ENCODE data around the gene HSD11B1. TPM values are rescaled to one million over a fixed set of nuclear protein-coding genes. Genes with fewer than 3 reads are reported as not detected.

The HSD11B1 gene
- total RNA-seq, 1 donor from 2014 or later, result not detected

GRCh38 chr1:209759829-209760359, 55.2 kb downstream of the HSD11B1 start:
- no peaks in the 10 kb centered on the region for H3K36me3 Mint-ChIP-seq (ENCODE audit: unreplicated experiment)
- no peaks in the 10 kb centered on the region for H3K27me3 Mint-ChIP-seq (ENCODE audit: unreplicated experiment)
- H3K9me3 Mint-ChIP-seq (ENCODE audit: unreplicated experiment), result peaks cover 2% of the 10 kb centered on the region
- no peak overlapping the region for H3K4me3 Mint-ChIP-seq (ENCODE audit: unreplicated experiment)
- H3K4me1 Mint-ChIP-seq (ENCODE audit: low read depth, unreplicated experiment), result no peaks in the 10 kb centered on the region
- DNase-seq, result no peak
- no peak for TF ChIP-seq CTCF (IDR thresholded peaks at IDR 0.05; ENCODE audit: partially characterized antibody, unreplicated experiment)
- H3K27ac Mint-ChIP-seq (ENCODE audit: unreplicated experiment), result no peak overlapping the region

- no peak for TF ChIP-seq CTCF (IDR thresholded peaks at IDR 0.05; ENCODE audit: partially characterized antibody, unreplicated experiment)
- H3K4me1 Mint-ChIP-seq (ENCODE audit: low read depth, unreplicated experiment), result no peaks in the 10 kb centered on the region
- H3K27ac Mint-ChIP-seq (ENCODE audit: unreplicated experiment), result no peak overlapping the region
- H3K9me3 Mint-ChIP-seq (ENCODE audit: unreplicated experiment), result no peaks in the 10 kb centered on the region
- peaks cover under 1% of the 10 kb centered on the region for H3K27me3 Mint-ChIP-seq (ENCODE audit: unreplicated experiment)
- no peaks in the 10 kb centered on the region for H3K36me3 Mint-ChIP-seq (ENCODE audit: unreplicated experiment)
- no peak overlapping the region for H3K4me3 Mint-ChIP-seq (ENCODE audit: unreplicated experiment)
- no peak for DNase-seq
These were observed 56.5 kb downstream of the HSD11B1 start for GRCh38 chr1:209761011-209761635.

- Mint-ChIP-seq H3K9me3 (ENCODE audit: unreplicated experiment) (no peaks in the 10 kb centered on the region), H3K27me3 (ENCODE audit: unreplicated experiment) (peaks cover 4% of the 10 kb centered on the region), H3K4me3 (ENCODE audit: unreplicated experiment) (no peak overlapping the region), H3K36me3 (ENCODE audit: unreplicated experiment) (no peaks in the 10 kb centered on the region), H3K4me1 (ENCODE audit: low read depth, unreplicated experiment) (no peaks in the 10 kb centered on the region), H3K27ac (ENCODE audit: unreplicated experiment) (no peak overlapping the region)
- DNase-seq, result no peak
- TF ChIP-seq CTCF (IDR thresholded peaks at IDR 0.05; ENCODE audit: partially characterized antibody, unreplicated experiment), result no peak
These were observed 61.4 kb downstream of the HSD11B1 start for GRCh38 chr1:209766051-209766450.

- H3K4me1 Mint-ChIP-seq (ENCODE audit: low read depth, unreplicated experiment), result no peaks in the 10 kb centered on the region
- TF ChIP-seq CTCF (IDR thresholded peaks at IDR 0.05; ENCODE audit: partially characterized antibody, unreplicated experiment), result no peak
- H3K27me3 Mint-ChIP-seq (ENCODE audit: unreplicated experiment), result peaks cover 4% of the 10 kb centered on the region
- no peak overlapping the region for H3K4me3 Mint-ChIP-seq (ENCODE audit: unreplicated experiment)
- H3K9me3 Mint-ChIP-seq (ENCODE audit: unreplicated experiment), result no peaks in the 10 kb centered on the region
- H3K27ac Mint-ChIP-seq (ENCODE audit: unreplicated experiment), result no peak overlapping the region
- H3K36me3 Mint-ChIP-seq (ENCODE audit: unreplicated experiment), result no peaks in the 10 kb centered on the region
- no peak for DNase-seq
These were observed 62.5 kb downstream of the HSD11B1 start for GRCh38 chr1:209767096-209767495.

- no peaks in the 10 kb centered on the region for H3K4me1 Mint-ChIP-seq (ENCODE audit: low read depth, unreplicated experiment)
- H3K36me3 Mint-ChIP-seq (ENCODE audit: unreplicated experiment), result no peaks in the 10 kb centered on the region
- H3K4me3 Mint-ChIP-seq (ENCODE audit: unreplicated experiment), result no peak overlapping the region
- H3K9me3 Mint-ChIP-seq (ENCODE audit: unreplicated experiment), result no peaks in the 10 kb centered on the region
- TF ChIP-seq CTCF (IDR thresholded peaks at IDR 0.05; ENCODE audit: partially characterized antibody, unreplicated experiment), result no peak
- no peak for DNase-seq
- H3K27me3 Mint-ChIP-seq (ENCODE audit: unreplicated experiment), result peaks cover 4% of the 10 kb centered on the region
- H3K27ac Mint-ChIP-seq (ENCODE audit: unreplicated experiment), result no peak overlapping the region
These were observed 63.1 kb downstream of the HSD11B1 start for GRCh38 chr1:209767706-209768105.

Data from glutamatergic neuron (in vitro differentiated cells).